Calu3 (cell line): ENCODE data around the gene PHF5A. TPM values are rescaled to one million over a fixed set of nuclear protein-coding genes. Genes with fewer than 3 reads are reported as not detected.

ENCODE experiments used
- BruUV-seq: library from RNA; stranded (reverse); fragments of 400-500 nt; replicated peaks from 2 replicates; lab custom pipeline; 2021; lab: Mats Ljungman, UMichigan
- CTCF ChIA-PET: fragments of 300-600 bp; sonication (Branson Sonifier 250); formaldehyde crosslinking; loops from one replicate; lab custom pipeline; 2022; ENCODE audit warnings: antibody characterized with exemption; lab: Charles Lee
- DNase-seq: peaks from one replicate; pipeline ENCODE4 v3.0.0; 2022
- H3K27ac Mint-ChIP-seq: one replicate; pipeline ENCODE4 v1.8.0; 2022; ENCODE audit warnings: mixed read lengths; ENCODE audit not compliant: unreplicated experiment
- H3K27me3 Mint-ChIP-seq: one replicate; pipeline ENCODE4 v1.8.0; 2022; ENCODE audit warnings: mixed read lengths; ENCODE audit not compliant: unreplicated experiment
- H3K36me3 Mint-ChIP-seq: one replicate; pipeline ENCODE4 v1.8.0; 2022; ENCODE audit warnings: mild to moderate bottlenecking, moderate library complexity, mixed read lengths; ENCODE audit not compliant: insufficient read depth, unreplicated experiment
- H3K4me1 Mint-ChIP-seq: one replicate; pipeline ENCODE4 v1.8.0; 2022; ENCODE audit warnings: mild to moderate bottlenecking, low read depth, mixed read lengths; ENCODE audit not compliant: unreplicated experiment
- H3K4me3 Mint-ChIP-seq: one replicate; pipeline ENCODE4 v1.8.0; 2022; ENCODE audit warnings: mild to moderate bottlenecking, low read depth, moderate library complexity, mixed read lengths; ENCODE audit not compliant: unreplicated experiment
- H3K9me3 Mint-ChIP-seq: one replicate; pipeline ENCODE4 v1.8.0; 2022; ENCODE audit warnings: low read depth, mixed read lengths; ENCODE audit not compliant: unreplicated experiment
- intact Hi-C: fragments of 100-400 bp; cut with micrococcal nuclease; formaldehyde crosslinking; loops from one replicate; pipeline ENCODE4 v1.10.0; 2022; ENCODE audit not compliant: unreplicated experiment
- total RNA-seq: library from RNA; stranded (reverse); gene quantifications from 2 replicates; pipeline ENCODE4 v1.2.3, GENCODE V29; 2022
- TF ChIP-seq, protein P1 (sequence below): fragments of 200-600 bp; IDR thresholded peaks from one replicate; pipeline ENCODE4 v1.8.0; 2022; ENCODE audit warnings: antibody characterized with exemption; ENCODE audit not compliant: unreplicated experiment

Gene PHF5A
- total RNA-seq, 1 experiment from 2014 or later = 53.3 TPM

DNA sequence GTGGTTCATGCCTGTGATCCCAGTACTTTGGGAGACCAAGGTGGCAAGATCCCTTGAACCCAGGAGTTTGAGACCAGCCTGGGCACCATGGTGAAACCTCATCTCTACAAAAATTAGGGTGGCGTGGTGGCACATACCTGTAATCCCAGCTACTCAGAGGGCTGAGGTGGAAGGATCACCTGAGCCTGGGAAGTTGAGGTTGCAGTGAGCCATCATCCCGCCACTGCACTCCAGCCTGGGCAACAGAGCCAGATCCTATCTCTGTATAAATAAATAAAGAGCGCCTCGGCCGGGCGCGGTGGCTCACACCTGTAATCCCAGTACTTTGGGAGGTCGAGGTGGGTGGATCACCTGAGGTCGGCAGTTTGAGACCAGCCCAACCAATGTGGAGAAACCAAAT is 49.8 kb downstream of the PHF5A start:
- Mint-ChIP-seq H3K27me3 (no peaks in the 10 kb centered on the region), H3K9me3 (no peaks in the 10 kb centered on the region), H3K36me3 (peaks cover 23% of the 10 kb centered on the region), H3K4me1 (peaks cover 10% of the 10 kb centered on the region), H3K4me3 (no peak overlapping the region), H3K27ac (no peak overlapping the region)
- DNase-seq = no peak
- BruUV-seq = no TSS peak
- intact Hi-C loops = no loop called here
- TF ChIP-seq, protein P1, sequence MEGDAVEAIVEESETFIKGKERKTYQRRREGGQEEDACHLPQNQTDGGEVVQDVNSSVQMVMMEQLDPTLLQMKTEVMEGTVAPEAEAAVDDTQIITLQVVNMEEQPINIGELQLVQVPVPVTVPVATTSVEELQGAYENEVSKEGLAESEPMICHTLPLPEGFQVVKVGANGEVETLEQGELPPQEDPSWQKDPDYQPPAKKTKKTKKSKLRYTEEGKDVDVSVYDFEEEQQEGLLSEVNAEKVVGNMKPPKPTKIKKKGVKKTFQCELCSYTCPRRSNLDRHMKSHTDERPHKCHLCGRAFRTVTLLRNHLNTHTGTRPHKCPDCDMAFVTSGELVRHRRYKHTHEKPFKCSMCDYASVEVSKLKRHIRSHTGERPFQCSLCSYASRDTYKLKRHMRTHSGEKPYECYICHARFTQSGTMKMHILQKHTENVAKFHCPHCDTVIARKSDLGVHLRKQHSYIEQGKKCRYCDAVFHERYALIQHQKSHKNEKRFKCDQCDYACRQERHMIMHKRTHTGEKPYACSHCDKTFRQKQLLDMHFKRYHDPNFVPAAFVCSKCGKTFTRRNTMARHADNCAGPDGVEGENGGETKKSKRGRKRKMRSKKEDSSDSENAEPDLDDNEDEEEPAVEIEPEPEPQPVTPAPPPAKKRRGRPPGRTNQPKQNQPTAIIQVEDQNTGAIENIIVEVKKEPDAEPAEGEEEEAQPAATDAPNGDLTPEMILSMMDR = no peak
- CTCF ChIA-PET = interaction anchor here (0.6 kb wide), 1 partner anchor 44 kb away, joined by 4 read pairs; no protein-coding TSS in a partner anchor

DNA sequence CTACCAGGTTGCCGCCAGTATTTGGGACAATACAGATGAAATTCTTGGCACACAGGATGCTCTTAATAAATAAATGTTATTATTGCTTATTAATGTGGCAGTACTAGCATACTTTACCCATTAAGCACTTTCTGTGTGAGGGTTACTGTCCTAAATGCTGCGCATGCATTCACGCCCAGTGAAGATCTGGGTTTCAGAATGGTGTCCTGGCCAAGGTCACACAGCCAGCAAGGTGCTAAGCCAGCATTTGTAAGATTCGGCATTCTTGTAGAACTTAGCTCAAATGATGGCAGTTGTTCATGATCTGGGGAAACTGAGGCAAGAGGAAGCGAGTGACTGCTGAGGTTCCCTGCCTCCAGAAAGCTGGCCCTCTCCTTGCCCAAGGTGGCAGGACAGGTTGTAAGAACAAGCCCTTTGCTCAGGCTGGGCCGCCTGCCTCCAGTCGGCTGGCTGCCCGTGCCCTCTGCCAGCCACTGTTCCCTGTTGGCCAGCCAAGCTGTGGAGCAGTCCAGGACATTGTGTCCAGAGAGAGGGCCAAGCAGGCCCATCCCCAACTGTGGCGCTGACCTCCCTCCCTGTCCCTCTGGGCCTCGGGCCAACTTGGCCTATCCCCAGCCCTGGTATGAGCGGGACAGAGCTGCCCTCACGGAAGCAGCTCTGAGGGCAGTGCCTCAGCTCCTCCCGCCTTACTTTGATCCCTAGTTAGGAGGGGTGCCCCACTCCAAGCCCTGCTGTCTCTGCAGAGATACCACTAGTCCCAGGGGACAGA is 50.7 kb downstream of the PHF5A start:
- intact Hi-C loops = no loop called here
- Mint-ChIP-seq H3K9me3 (no peaks in the 10 kb centered on the region), H3K36me3 (peaks cover 28% of the 10 kb centered on the region), H3K4me1 (peaks cover 10% of the 10 kb centered on the region), H3K27me3 (no peaks in the 10 kb centered on the region), H3K4me3 (no peak overlapping the region), H3K27ac (no peak overlapping the region)
- TF ChIP-seq, protein P1 = no peak
- CTCF ChIA-PET = interaction anchor here (0.6 to 0.8 kb wide), 2 partner anchors 12 to 45 kb away, joined by 3 to 4 read pairs; no protein-coding TSS in a partner anchor
- peak; percentile 63 for DNase-seq
- BruUV-seq = no TSS peak

DNA sequence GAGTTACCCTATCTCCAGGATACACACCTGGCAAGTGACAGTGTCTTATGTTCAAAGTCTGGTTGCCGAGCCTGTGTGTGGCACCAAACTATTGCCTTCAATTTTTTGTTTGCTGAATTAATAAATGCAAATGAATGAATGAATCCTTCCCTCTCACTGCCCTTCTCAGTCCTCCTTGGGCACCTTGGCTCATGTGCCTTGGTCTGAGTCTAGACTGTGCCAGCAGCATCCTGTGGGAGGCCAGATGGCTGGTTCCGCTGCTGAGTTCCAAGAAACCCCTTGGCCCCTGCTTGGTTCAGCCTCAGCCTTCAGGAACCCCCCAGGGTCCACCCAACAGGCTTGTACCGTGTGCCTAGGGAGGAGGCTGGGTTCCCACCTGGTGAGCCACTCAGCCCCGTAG is 52.9 kb downstream of the PHF5A start:
- intact Hi-C loops = no loop called here
- Mint-ChIP-seq H3K27me3 (no peaks in the 10 kb centered on the region), H3K4me3 (no peak overlapping the region), H3K36me3 (peaks cover 29% of the 10 kb centered on the region), H3K9me3 (no peaks in the 10 kb centered on the region), H3K4me1 (peaks cover 10% of the 10 kb centered on the region), H3K27ac (no peak overlapping the region)
- no TSS peak for BruUV-seq
- CTCF ChIA-PET = no interaction called here
- DNase-seq = no peak
- TF ChIP-seq, protein P1 = no peak

DNA sequence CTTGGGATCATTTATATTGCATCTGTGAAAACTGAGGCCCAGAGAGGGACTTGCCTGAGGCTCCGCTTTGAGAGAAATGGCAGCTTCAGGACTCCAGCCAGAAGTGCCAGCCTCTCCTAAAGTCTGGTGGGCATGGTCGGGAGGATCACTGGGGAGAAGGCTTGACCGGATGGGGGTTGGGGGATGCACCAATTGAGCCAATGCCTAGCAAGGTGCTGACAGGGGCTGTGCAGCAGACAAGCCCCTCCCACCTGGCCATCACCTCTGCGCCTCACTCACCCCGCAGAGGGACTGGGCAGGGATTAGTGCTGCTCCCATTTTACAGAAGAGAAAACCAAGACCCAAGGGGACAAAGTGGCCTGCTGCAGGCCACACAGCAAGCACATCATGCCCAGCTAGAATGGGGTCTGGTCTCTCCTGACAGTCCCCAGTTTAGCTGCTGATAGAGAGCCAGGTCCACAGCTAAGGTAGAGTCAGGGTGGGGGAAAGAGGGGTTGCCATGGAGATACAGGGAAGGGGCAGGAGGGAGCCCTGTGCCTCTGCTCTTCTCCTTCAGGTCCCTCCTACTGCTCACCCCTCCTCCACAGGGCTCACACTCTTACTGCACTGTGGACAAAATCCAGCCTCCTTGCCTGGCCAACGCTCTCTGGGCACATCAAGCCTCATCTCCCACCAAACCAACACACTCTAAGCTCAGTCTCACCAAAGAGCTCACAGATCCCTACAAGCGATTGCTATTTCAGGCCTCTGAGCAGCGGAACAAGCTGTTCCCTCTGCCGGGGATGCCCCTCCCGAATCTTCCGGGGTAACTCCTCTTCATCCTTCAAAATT is 57.3 kb downstream of the PHF5A start:
- CTCF ChIA-PET = interaction anchor here (0.6 kb wide), 1 partner anchor 8 kb away, joined by 3 read pairs; no protein-coding TSS in a partner anchor
- Mint-ChIP-seq H3K27ac (no peak overlapping the region), H3K4me1 (peaks cover 10% of the 10 kb centered on the region), H3K4me3 (no peak overlapping the region), H3K27me3 (no peaks in the 10 kb centered on the region), H3K9me3 (no peaks in the 10 kb centered on the region), H3K36me3 (peaks cover 24% of the 10 kb centered on the region)
- TF ChIP-seq, protein P1 = no peak
- DNase-seq = no peak
- intact Hi-C loops = no loop called here
- BruUV-seq = no TSS peak
